ENCODE data around the gene COL5A3.

DNA sequence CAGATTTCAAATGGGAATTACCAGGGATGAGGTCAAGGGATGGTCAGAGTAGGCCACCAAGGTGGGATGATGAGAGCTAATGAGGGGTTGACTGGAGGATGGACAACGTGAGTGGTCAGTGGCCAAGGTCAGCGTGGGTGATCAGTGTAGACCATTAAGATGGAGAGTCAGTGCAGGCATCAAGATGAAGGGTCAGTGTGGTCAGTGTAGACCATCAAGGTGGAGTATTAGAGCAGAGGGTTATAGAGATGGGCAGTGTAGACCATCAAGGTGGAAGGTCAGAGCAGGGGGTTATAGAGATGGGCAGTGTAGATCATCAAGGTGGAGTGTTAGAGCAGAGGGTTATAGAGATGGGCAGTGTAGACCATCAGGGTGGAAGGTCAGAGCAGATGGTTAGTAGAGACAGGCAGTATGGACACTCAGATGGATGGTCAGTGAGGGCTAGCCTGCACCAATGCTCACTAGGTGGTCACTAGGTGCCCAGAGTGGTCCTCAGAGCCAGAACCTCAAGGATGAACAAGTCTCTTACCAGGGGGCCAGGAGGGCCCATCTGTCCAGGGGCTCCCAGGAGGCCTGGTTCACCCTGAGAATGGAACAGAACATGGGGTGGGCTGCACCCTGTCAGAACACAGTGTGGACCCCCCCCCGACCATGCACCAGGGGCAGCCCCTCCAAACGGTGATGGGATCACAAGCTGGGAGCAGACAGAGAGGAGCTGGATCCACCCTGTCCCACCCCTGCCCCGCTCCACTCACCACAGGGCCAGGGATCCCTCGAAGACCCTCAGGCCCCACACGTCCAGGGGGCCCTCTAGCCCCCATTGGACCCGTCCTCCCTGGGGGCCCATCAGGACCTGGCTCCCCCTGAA, 41.2 kb downstream of the COL5A3 start:
- TF ChIP-seq TAF1 (IDR thresholded peaks at IDR 0.05; ENCODE audit: low read depth) (no peak), EP300 (conservative IDR thresholded peaks at IDR 0.05; ENCODE audit: poor library complexity, severe bottlenecking) (no peak), POLR2AphosphoS5 (IDR thresholded peaks at IDR 0.05) (no peak), SMC3 (conservative IDR thresholded peaks at IDR 0.05; ENCODE audit: poor library complexity) (no peak), RAD21 (conservative IDR thresholded peaks at IDR 0.05) (no peak)
- TF ChIP-seq, protein P1, sequence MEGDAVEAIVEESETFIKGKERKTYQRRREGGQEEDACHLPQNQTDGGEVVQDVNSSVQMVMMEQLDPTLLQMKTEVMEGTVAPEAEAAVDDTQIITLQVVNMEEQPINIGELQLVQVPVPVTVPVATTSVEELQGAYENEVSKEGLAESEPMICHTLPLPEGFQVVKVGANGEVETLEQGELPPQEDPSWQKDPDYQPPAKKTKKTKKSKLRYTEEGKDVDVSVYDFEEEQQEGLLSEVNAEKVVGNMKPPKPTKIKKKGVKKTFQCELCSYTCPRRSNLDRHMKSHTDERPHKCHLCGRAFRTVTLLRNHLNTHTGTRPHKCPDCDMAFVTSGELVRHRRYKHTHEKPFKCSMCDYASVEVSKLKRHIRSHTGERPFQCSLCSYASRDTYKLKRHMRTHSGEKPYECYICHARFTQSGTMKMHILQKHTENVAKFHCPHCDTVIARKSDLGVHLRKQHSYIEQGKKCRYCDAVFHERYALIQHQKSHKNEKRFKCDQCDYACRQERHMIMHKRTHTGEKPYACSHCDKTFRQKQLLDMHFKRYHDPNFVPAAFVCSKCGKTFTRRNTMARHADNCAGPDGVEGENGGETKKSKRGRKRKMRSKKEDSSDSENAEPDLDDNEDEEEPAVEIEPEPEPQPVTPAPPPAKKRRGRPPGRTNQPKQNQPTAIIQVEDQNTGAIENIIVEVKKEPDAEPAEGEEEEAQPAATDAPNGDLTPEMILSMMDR (IDR thresholded peaks at IDR 0.05; ENCODE audit: poor library complexity, severe bottlenecking) = no peak

Data from neural cell (in vitro differentiated cells).